ENCODE data around the gene TSN.

Gene TSN

GRCh38 chr2:121716126-121716525 is 39.3 kb upstream of the TSN start:
- TF ChIP-seq, protein P1, sequence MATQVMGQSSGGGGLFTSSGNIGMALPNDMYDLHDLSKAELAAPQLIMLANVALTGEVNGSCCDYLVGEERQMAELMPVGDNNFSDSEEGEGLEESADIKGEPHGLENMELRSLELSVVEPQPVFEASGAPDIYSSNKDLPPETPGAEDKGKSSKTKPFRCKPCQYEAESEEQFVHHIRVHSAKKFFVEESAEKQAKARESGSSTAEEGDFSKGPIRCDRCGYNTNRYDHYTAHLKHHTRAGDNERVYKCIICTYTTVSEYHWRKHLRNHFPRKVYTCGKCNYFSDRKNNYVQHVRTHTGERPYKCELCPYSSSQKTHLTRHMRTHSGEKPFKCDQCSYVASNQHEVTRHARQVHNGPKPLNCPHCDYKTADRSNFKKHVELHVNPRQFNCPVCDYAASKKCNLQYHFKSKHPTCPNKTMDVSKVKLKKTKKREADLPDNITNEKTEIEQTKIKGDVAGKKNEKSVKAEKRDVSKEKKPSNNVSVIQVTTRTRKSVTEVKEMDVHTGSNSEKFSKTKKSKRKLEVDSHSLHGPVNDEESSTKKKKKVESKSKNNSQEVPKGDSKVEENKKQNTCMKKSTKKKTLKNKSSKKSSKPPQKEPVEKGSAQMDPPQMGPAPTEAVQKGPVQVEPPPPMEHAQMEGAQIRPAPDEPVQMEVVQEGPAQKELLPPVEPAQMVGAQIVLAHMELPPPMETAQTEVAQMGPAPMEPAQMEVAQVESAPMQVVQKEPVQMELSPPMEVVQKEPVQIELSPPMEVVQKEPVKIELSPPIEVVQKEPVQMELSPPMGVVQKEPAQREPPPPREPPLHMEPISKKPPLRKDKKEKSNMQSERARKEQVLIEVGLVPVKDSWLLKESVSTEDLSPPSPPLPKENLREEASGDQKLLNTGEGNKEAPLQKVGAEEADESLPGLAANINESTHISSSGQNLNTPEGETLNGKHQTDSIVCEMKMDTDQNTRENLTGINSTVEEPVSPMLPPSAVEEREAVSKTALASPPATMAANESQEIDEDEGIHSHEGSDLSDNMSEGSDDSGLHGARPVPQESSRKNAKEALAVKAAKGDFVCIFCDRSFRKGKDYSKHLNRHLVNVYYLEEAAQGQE (IDR thresholded peaks at IDR 0.05; ENCODE audit: insufficient replicate concordance, low read depth) = no peak
- H3K27ac ChIP-seq (replicated peaks) = no peak overlapping the region
- no peaks in the 10 kb centered on the region for H3K27me3 ChIP-seq (ENCODE audit: insufficient read depth, poor library complexity, severe bottlenecking)
- DNase-seq (ENCODE audit: low read depth in 1 of 2, low spot score in 1 of 2) = no peak
- no peak overlapping the region for H3K4me3 ChIP-seq (replicated peaks; ENCODE audit: insufficient read depth, low read length)

DNA sequence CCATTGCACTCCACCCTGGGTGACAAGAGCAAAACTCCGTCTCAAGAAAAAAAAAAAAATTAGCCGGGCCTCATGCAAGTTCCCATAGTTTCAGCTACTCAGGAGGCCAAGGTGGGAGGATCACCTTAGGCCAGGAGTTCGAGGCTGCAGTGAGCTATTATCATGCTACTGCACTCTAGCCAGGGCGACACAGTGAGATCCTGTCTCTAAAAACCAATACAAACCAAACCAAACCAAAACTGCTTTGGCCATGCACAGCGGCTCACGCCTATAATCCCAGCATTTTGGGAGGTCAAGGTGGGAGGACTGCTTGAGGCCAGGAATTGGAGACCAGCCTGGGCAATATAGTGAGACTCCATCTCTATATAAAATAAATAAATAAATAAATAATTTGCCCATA is 37.9 kb upstream of the TSN start:
- Histone ChIP-seq H3K27me3 (ENCODE audit: insufficient read depth, poor library complexity, severe bottlenecking) (no peaks in the 10 kb centered on the region), H3K4me3 (replicated peaks; ENCODE audit: insufficient read depth, low read length) (no peak overlapping the region), H3K27ac (replicated peaks) (no peak overlapping the region)
- DNase-seq (ENCODE audit: low read depth in 1 of 2, low spot score in 1 of 2) = no peak
- TF ChIP-seq POLR2AphosphoS5 (IDR thresholded peaks at IDR 0.05; ENCODE audit: low read depth) (no peak), GABPA (IDR thresholded peaks at IDR 0.05; ENCODE audit: low read depth) (no peak)
- TF ChIP-seq, protein P1 (IDR thresholded peaks at IDR 0.05; ENCODE audit: insufficient replicate concordance, low read depth) = no peak
- TF ChIP-seq, protein P2, sequence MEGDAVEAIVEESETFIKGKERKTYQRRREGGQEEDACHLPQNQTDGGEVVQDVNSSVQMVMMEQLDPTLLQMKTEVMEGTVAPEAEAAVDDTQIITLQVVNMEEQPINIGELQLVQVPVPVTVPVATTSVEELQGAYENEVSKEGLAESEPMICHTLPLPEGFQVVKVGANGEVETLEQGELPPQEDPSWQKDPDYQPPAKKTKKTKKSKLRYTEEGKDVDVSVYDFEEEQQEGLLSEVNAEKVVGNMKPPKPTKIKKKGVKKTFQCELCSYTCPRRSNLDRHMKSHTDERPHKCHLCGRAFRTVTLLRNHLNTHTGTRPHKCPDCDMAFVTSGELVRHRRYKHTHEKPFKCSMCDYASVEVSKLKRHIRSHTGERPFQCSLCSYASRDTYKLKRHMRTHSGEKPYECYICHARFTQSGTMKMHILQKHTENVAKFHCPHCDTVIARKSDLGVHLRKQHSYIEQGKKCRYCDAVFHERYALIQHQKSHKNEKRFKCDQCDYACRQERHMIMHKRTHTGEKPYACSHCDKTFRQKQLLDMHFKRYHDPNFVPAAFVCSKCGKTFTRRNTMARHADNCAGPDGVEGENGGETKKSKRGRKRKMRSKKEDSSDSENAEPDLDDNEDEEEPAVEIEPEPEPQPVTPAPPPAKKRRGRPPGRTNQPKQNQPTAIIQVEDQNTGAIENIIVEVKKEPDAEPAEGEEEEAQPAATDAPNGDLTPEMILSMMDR (IDR thresholded peaks at IDR 0.05; ENCODE audit: insufficient read depth, low read length) = no peak

- no peak for DNase-seq (ENCODE audit: low read depth in 1 of 2, low spot score in 1 of 2)
Measured at GRCh38 chr2:121721926-121722325, 33.5 kb upstream of the TSN start.

More at GRCh38 chr2:121721926-121722325, 33.5 kb upstream of the TSN start:
- H3K4me3 ChIP-seq (replicated peaks; ENCODE audit: insufficient read depth, low read length) = no peak overlapping the region
- TF ChIP-seq POLR2AphosphoS5 (IDR thresholded peaks at IDR 0.05; ENCODE audit: low read depth) = no peak
- TF ChIP-seq SPI1 (IDR thresholded peaks at IDR 0.05; ENCODE audit: borderline replicate concordance, low read depth) = no peak
- TF ChIP-seq, protein P1 (IDR thresholded peaks at IDR 0.05; ENCODE audit: insufficient replicate concordance, low read depth) = no peak
- TF ChIP-seq, protein P2 (IDR thresholded peaks at IDR 0.05; ENCODE audit: insufficient read depth, low read length) = no peak
- TF ChIP-seq GABPA (IDR thresholded peaks at IDR 0.05; ENCODE audit: low read depth) = no peak
- no peak overlapping the region for H3K27ac ChIP-seq (replicated peaks)
- no peaks in the 10 kb centered on the region for H3K27me3 ChIP-seq (ENCODE audit: insufficient read depth, poor library complexity, severe bottlenecking)
